Ishikawa (cell line): ENCODE results near the gene RNF141.

Source experiments
- CEBPB ChIP-seq: IDR thresholded peaks from 2 replicates; pipeline ENCODE4 v1.6.1; 2012
- CREB1 ChIP-seq: IDR thresholded peaks from 2 replicates; pipeline ENCODE4 v1.6.1; 2012; ENCODE audit warnings: low read depth
- EP300 ChIP-seq: IDR thresholded peaks from 2 replicates; pipeline ENCODE4 v1.6.1; 2012; ENCODE audit warnings: borderline replicate concordance
- RAD21 ChIP-seq: IDR thresholded peaks from 2 replicates; pipeline ENCODE4 v1.6.1; 2012; ENCODE audit warnings: low read depth
- TAF1 ChIP-seq: IDR thresholded peaks from 2 replicates; pipeline ENCODE4 v1.6.1; 2012; ENCODE audit warnings: low read depth, mild to moderate bottlenecking
- TCF12 ChIP-seq: IDR thresholded peaks from 2 replicates; pipeline ENCODE4 v1.6.1; 2012; ENCODE audit warnings: low read depth
- YY1 ChIP-seq: IDR thresholded peaks from 2 replicates; pipeline ENCODE4 v1.6.1; 2012; ENCODE audit warnings: low read depth
- ZBTB7A ChIP-seq: IDR thresholded peaks from 2 replicates; pipeline ENCODE4 v1.6.1; 2012; ENCODE audit warnings: low read depth
- TF ChIP-seq, protein P1 (sequence below): IDR thresholded peaks from 2 replicates; pipeline ENCODE4 v1.6.1; 2012
- TF ChIP-seq, protein P2 (sequence below): IDR thresholded peaks from 2 replicates; pipeline ENCODE4 v1.6.1; 2012
- TF ChIP-seq, protein P3 (sequence below): IDR thresholded peaks from 2 replicates; pipeline ENCODE4 v1.6.1; 2012; ENCODE audit warnings: low read depth, mild to moderate bottlenecking

DNA sequence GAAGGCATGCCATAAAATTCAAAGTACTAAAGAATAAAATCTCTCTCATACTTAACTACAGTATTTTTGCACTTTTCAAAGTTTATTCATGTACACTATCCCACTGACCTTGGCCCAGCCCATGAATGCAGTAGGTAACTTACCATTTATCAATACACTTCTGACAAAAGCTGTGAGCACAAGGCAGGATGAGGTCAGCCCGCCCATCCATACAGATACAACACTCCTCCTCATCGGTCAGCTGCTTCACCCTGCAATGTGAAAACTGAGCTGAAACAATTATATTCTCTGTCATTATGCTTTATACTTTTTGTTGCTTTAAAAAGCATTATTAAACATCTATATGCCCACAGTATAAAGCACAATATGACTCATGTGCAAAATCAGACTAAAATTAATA lies 22.1 kb downstream of the RNF141 start:
- TF ChIP-seq ZBTB7A, result no peak
- TF ChIP-seq, protein P1, sequence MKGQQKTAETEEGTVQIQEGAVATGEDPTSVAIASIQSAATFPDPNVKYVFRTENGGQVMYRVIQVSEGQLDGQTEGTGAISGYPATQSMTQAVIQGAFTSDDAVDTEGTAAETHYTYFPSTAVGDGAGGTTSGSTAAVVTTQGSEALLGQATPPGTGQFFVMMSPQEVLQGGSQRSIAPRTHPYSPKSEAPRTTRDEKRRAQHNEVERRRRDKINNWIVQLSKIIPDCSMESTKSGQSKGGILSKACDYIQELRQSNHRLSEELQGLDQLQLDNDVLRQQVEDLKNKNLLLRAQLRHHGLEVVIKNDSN, result no peak
- TF ChIP-seq TCF12, result no peak
- no peak for TF ChIP-seq TAF1
- no peak for TF ChIP-seq CEBPB
- TF ChIP-seq, protein P2, sequence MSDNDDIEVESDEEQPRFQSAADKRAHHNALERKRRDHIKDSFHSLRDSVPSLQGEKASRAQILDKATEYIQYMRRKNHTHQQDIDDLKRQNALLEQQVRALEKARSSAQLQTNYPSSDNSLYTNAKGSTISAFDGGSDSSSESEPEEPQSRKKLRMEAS, result no peak
- no peak for TF ChIP-seq RAD21
- TF ChIP-seq EP300, result no peak
- no peak for TF ChIP-seq YY1
- no peak for TF ChIP-seq CREB1
- TF ChIP-seq, protein P3, sequence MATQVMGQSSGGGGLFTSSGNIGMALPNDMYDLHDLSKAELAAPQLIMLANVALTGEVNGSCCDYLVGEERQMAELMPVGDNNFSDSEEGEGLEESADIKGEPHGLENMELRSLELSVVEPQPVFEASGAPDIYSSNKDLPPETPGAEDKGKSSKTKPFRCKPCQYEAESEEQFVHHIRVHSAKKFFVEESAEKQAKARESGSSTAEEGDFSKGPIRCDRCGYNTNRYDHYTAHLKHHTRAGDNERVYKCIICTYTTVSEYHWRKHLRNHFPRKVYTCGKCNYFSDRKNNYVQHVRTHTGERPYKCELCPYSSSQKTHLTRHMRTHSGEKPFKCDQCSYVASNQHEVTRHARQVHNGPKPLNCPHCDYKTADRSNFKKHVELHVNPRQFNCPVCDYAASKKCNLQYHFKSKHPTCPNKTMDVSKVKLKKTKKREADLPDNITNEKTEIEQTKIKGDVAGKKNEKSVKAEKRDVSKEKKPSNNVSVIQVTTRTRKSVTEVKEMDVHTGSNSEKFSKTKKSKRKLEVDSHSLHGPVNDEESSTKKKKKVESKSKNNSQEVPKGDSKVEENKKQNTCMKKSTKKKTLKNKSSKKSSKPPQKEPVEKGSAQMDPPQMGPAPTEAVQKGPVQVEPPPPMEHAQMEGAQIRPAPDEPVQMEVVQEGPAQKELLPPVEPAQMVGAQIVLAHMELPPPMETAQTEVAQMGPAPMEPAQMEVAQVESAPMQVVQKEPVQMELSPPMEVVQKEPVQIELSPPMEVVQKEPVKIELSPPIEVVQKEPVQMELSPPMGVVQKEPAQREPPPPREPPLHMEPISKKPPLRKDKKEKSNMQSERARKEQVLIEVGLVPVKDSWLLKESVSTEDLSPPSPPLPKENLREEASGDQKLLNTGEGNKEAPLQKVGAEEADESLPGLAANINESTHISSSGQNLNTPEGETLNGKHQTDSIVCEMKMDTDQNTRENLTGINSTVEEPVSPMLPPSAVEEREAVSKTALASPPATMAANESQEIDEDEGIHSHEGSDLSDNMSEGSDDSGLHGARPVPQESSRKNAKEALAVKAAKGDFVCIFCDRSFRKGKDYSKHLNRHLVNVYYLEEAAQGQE, result no peak
